Cardiac muscle cell (in vitro differentiated cells and primary cell): ENCODE results near the gene CCDC47. TPM values are rescaled to one million over a fixed set of nuclear protein-coding genes. Genes with fewer than 3 reads are reported as not detected.

Experiments
- DNase-seq, 2 donors: peaks; one replicate each; pipeline versions ENCODE4 v3.0.0 to v3.0.0-alpha.2; 2010 to 2017; ENCODE audit warnings: low read depth in 1 of 2, low spot score in 1 of 2
- H3K27ac ChIP-seq: fragments of 200-600 bp; sonication (generic); 2 replicates; pipeline ENCODE4 v1.5.1; 2016
- H3K27me3 ChIP-seq: fragments of 200-600 bp; sonication (generic); 2 replicates; pipeline ENCODE4 v1.6.0; 2016; ENCODE audit warnings: control low read depth
- H3K36me3 ChIP-seq: fragments of 200-600 bp; sonication (generic); 2 replicates; pipeline ENCODE4 v1.5.1; 2016; ENCODE audit warnings: control low read depth
- H3K4me1 ChIP-seq: fragments of 200-600 bp; sonication (generic); 2 replicates; pipeline ENCODE4 v1.8.1; 2017; ENCODE audit warnings: low read depth, mild to moderate bottlenecking, mixed run types
- H3K4me3 ChIP-seq: fragments of 200-600 bp; sonication (generic); 2 replicates; pipeline ENCODE4 v1.5.1; 2016; ENCODE audit warnings: mild to moderate bottlenecking
- H3K9me3 ChIP-seq: fragments of 200-600 bp; sonication (generic); 2 replicates; pipeline ENCODE4 v1.5.1; 2017; ENCODE audit warnings: low read depth, mild to moderate bottlenecking, control low read depth
- polyA plus RNA-seq: library from polyadenylated mRNA; unstranded; fragments of >200 nt; fragmentation: Nextera tagmentation; extraction: Ambion mirVana; gene quantifications from 2 replicates; pipeline ENCODE4 v1.2.1, GENCODE V29; 2016
- total RNA-seq: library from RNA; depleted of rRNA; stranded (reverse); fragments of >200 nt; gene quantifications from 2 replicates; pipeline ENCODE4 v1.2.3, GENCODE V29; 2016
- TF ChIP-seq, protein P1 (sequence below): IDR thresholded peaks from 2 replicates; pipeline ENCODE4 v1.5.1; 2012; ENCODE audit warnings: low read depth, mild to moderate bottlenecking, low read length

CCDC47 gene
- total and polyA plus RNA-seq, 2 experiments from 2014 or later: 30.0 to 54.7 TPM

DNA sequence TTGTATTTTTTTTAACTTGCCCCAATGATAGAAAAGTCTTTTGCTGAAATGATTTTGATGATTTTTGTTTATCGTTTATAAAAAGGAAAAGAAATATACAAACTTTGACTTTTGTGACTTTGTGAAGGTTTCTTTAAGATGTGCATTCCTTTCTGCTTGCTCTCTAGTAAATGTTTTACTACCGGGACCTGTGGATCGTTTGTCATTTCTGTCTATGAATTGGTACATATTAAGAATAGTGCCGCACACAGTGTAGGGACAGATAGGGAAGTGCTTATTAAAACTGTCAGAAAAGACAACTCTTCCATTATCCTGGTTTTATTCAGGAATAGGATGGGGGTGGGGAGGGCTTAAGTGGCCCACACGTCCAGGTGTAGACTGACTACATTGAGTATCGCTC is 45.7 kb upstream of the CCDC47 start:
- H3K4me1 ChIP-seq: no peaks in the 10 kb centered on the region
- H3K27me3 ChIP-seq: no peaks in the 10 kb centered on the region
- H3K36me3 ChIP-seq: peaks cover 84% of the 10 kb centered on the region
- no peaks in the 10 kb centered on the region for H3K9me3 ChIP-seq
- DNase-seq: no peak
- H3K27ac ChIP-seq: peak overlapping the region; percentile 23
- no peak overlapping the region for H3K4me3 ChIP-seq
- TF ChIP-seq, protein P1, sequence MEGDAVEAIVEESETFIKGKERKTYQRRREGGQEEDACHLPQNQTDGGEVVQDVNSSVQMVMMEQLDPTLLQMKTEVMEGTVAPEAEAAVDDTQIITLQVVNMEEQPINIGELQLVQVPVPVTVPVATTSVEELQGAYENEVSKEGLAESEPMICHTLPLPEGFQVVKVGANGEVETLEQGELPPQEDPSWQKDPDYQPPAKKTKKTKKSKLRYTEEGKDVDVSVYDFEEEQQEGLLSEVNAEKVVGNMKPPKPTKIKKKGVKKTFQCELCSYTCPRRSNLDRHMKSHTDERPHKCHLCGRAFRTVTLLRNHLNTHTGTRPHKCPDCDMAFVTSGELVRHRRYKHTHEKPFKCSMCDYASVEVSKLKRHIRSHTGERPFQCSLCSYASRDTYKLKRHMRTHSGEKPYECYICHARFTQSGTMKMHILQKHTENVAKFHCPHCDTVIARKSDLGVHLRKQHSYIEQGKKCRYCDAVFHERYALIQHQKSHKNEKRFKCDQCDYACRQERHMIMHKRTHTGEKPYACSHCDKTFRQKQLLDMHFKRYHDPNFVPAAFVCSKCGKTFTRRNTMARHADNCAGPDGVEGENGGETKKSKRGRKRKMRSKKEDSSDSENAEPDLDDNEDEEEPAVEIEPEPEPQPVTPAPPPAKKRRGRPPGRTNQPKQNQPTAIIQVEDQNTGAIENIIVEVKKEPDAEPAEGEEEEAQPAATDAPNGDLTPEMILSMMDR: no peak

DNA sequence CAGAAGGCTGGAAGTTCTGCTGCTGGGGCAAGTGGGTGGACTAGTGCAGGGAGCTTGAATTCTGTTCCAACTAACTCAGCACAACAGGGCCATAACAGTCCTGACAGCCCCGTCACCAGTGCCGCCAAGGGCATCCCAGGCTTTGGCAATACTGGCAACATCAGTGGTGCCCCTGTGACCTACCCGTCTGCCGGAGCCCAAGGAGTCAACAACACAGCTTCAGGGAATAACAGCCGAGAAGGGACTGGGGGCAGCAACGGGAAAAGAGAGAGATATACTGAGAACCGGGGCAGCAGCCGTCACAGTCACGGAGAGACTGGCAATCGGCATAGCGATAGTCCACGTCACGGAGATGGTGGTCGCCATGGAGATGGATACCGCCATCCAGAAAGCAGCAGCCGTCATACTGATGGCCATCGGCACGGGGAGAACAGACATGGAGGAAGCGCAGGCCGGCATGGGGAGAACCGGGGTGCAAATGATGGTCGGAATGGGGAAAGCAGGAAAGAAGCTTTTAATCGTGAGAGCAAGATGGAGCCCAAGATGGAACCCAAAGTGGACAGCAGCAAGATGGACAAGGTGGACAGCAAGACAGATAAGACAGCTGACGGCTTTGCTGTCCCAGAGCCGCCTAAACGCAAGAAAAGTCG is 44.5 kb upstream of the CCDC47 start:
- peaks cover 92% of the 10 kb centered on the region for H3K36me3 ChIP-seq
- TF ChIP-seq, protein P1: no peak

DNA sequence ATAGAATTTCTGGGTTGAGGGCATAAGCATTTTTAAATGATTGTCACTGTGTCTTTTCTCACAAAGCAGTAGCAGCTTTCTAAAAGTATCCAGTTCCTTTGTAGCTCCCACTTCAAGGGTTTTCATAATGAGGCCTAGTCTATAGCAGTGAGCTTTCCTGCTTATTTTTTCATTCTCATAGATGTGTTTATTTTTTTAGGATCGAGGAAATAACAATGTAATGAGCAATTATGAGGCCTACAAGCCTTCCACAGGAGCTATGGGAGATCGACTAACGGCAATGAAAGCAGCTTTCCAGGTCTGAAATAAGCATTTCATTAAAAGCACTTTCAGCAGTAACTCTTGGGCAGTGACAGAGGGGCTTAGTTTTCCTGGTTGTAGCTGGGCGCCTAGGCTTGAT is 43.3 kb upstream of the CCDC47 start:
- H3K36me3 ChIP-seq: peaks cover 92% of the 10 kb centered on the region
- H3K27me3 ChIP-seq: no peaks in the 10 kb centered on the region
- H3K27ac ChIP-seq: peak overlapping the region; percentile 39
- no peaks in the 10 kb centered on the region for H3K4me1 ChIP-seq
- H3K9me3 ChIP-seq: no peaks in the 10 kb centered on the region
- H3K4me3 ChIP-seq: no peak overlapping the region
- DNase-seq: no peak
- TF ChIP-seq, protein P1: no peak

More for the DNA sequence above, 44.5 kb upstream of the CCDC47 start:
- no peaks in the 10 kb centered on the region for H3K4me1 ChIP-seq
- H3K27ac ChIP-seq: no peak overlapping the region
- H3K4me3 ChIP-seq: no peak overlapping the region
- no peaks in the 10 kb centered on the region for H3K27me3 ChIP-seq
- no peaks in the 10 kb centered on the region for H3K9me3 ChIP-seq
- no peak for DNase-seq

GRCh38 chr17:63816123-63816522 is 42.7 kb upstream of the CCDC47 start:
- Histone ChIP-seq H3K4me3 (no peak overlapping the region), H3K9me3 (no peaks in the 10 kb centered on the region), H3K36me3 (peaks cover 93% of the 10 kb centered on the region), H3K4me1 (no peaks in the 10 kb centered on the region), H3K27ac (peak overlapping the region; percentile 39), H3K27me3 (no peaks in the 10 kb centered on the region)
- no peak for DNase-seq
- TF ChIP-seq, protein P1: no peak

GRCh38 chr17:63809970-63810369 is 36.6 kb upstream of the CCDC47 start:
- TF ChIP-seq, protein P1: no peak
- no peaks in the 10 kb centered on the region for H3K9me3 ChIP-seq
- no peaks in the 10 kb centered on the region for H3K4me1 ChIP-seq
- H3K27me3 ChIP-seq: no peaks in the 10 kb centered on the region
- H3K36me3 ChIP-seq: peaks cover 91% of the 10 kb centered on the region
- H3K4me3 ChIP-seq: no peak overlapping the region
- no peak overlapping the region for H3K27ac ChIP-seq
- no peak for DNase-seq
